HCT116 (cell line): ENCODE measurements around the gene MAPK8IP3. TPM values are rescaled to one million over a fixed set of nuclear protein-coding genes. Genes with fewer than 3 reads are reported as not detected.

Experiments
- ATAC-seq: fragments of 200-7000 bp; cut with Tn5 transposase; 2 replicates; pipeline ENCODE4 v1.9.1; 2020; ENCODE audit warnings: mild to moderate bottlenecking, moderate library complexity
- BruUV-seq: library from RNA; stranded (reverse); fragments of 400-500 nt; replicated peaks from 2 replicates; lab custom pipeline; 2021; lab: Mats Ljungman, UMichigan
- CTCF ChIA-PET: fragments of 300-600 bp; sonication (Branson Sonifier 250); formaldehyde crosslinking; loops from one replicate; lab custom pipeline; 2021; ENCODE audit warnings: antibody characterized with exemption; lab: Charles Lee
- POLR2A ChIA-PET: fragments of 300-600, 350-600 bp; sonication (Branson Sonifier 250); formaldehyde crosslinking; loops from one replicate; lab custom pipeline; 2021; ENCODE audit warnings: antibody characterized with exemption; lab: Charles Lee
- RAD21 ChIA-PET, 2 experiments: fragments of 300-600 bp; sonication (Branson Sonifier 250); formaldehyde crosslinking; loops; one replicate each; lab custom pipeline; 2023; ENCODE audit warnings: low total read pairs in 2 of 2; ENCODE audit not compliant: uncharacterized antibody in 2 of 2, unreplicated experiment in 2 of 2, low non-redundant PET in 1 of 2; lab: Charles Lee
- DNase-seq: peaks from one replicate; pipeline ENCODE4 v3.0.0-alpha.2; 2010; ENCODE audit warnings: low read depth, low spot score
- H2AFZ ChIP-seq: fragments of 200-600 bp; shearing (Covaris generic), sonication (generic); 2 replicates; pipeline ENCODE4 v1.6.1; 2017; ENCODE audit warnings: low read depth, mixed run types, mixed read lengths, antibody characterized with exemption, low read length; ENCODE audit not compliant: poor library complexity, severe bottlenecking
- H3K27ac ChIP-seq: 2 replicates; pipeline ENCODE4 v1.5.1; 2012; ENCODE audit warnings: low read depth, low read length
- H3K27me3 ChIP-seq: fragments of 200-600 bp; sonication (generic); 2 replicates; pipeline ENCODE4 v1.6.1; 2016; ENCODE audit warnings: mixed run types, low read length, mixed read lengths; ENCODE audit not compliant: insufficient read depth
- H3K36me3 ChIP-seq, 2 experiments: fragments of 200-500 bp in 1 of 2; fragments of 200-600 bp in 1 of 2; sonication (Bioruptor generic) in 1 of 2; sonication (generic) in 1 of 2; 2 replicates each; pipeline versions ENCODE4 v1.5.1 to v1.6.1; 2014 to 2016; ENCODE audit warnings: low read length in 2 of 2, inconsistent platforms in 1 of 2, mixed read lengths in 1 of 2, mixed run types in 1 of 2; ENCODE audit not compliant: insufficient read depth in 2 of 2, control insufficient read depth in 1 of 2
- H3K4me1 ChIP-seq, 2 experiments: fragments of 200-600 bp in 1 of 2; sonication (generic) in 1 of 2; 2 replicates each; pipeline versions ENCODE4 v1.5.1 to v1.6.1; 2012 to 2017; ENCODE audit warnings: low read length in 2 of 2, inconsistent platforms in 1 of 2, mild to moderate bottlenecking in 1 of 2, mixed read lengths in 1 of 2, mixed run types in 1 of 2, moderate library complexity in 1 of 2; ENCODE audit not compliant: insufficient read depth in 2 of 2, control insufficient read depth in 1 of 2
- H3K4me2 ChIP-seq: fragments of 200-600 bp; sonication (generic); 2 replicates; pipeline ENCODE4 v1.6.1; 2017; ENCODE audit warnings: mixed run types, low read length, mixed read lengths
- H3K4me3 ChIP-seq, 2 experiments: fragments of 200-600 bp in 1 of 2; sonication (generic) in 1 of 2; replicated peaks in 1 of 2; 2 replicates each; pipeline ENCODE4 v1.5.1; 2011 to 2016; ENCODE audit warnings: low read length in 2 of 2, control low read depth in 1 of 2, low read depth in 1 of 2, mild to moderate bottlenecking in 1 of 2, mixed read lengths in 1 of 2, mixed run types in 1 of 2
- H3K79me2 ChIP-seq: fragments of 200-600 bp; sonication (generic); 2 replicates; pipeline ENCODE4 v1.6.1; 2017; ENCODE audit warnings: mild to moderate bottlenecking, mixed run types, low read length, moderate library complexity, mixed read lengths; ENCODE audit not compliant: insufficient read depth
- H3K9ac ChIP-seq: fragments of 200-600 bp; sonication (generic); 2 replicates; pipeline ENCODE4 v1.6.1; 2016; ENCODE audit warnings: low read length, mixed read lengths
- H3K9me2 ChIP-seq: fragments of 200-600 bp; sonication (generic), shearing (Covaris generic); 2 replicates; pipeline ENCODE4 v1.6.1; 2017; ENCODE audit warnings: mixed run types, mild to moderate bottlenecking, moderate library complexity; ENCODE audit not compliant: insufficient read depth
- H3K9me3 ChIP-seq, 2 experiments: fragments of 200-500 bp in 1 of 2; fragments of 200-600 bp in 1 of 2; sonication (Bioruptor generic) in 1 of 2; sonication (generic) in 1 of 2; 2 replicates each; pipeline ENCODE4 v1.6.1; 2014 to 2017; ENCODE audit warnings: low read length in 2 of 2, mixed read lengths in 2 of 2, inconsistent platforms in 1 of 2, low read depth in 1 of 2, mild to moderate bottlenecking in 1 of 2, mixed run types in 1 of 2, moderate library complexity in 1 of 2; ENCODE audit not compliant: control insufficient read depth in 1 of 2, insufficient read depth in 1 of 2
- H4K20me1 ChIP-seq: fragments of 200-600 bp; sonication (generic), shearing (Covaris generic); 2 replicates; pipeline ENCODE4 v1.6.1; 2017; ENCODE audit warnings: mixed run types, mild to moderate bottlenecking, moderate library complexity; ENCODE audit not compliant: insufficient read depth
- CBX3 ChIP-seq: IDR thresholded peaks from 2 replicates; pipeline ENCODE4 v1.6.1; 2012; ENCODE audit warnings: low read depth
- CEBPB ChIP-seq: IDR thresholded peaks from 2 replicates; pipeline ENCODE4 v1.6.1; 2012; ENCODE audit warnings: low read depth
- ELF1 ChIP-seq: IDR thresholded peaks from 2 replicates; pipeline ENCODE4 v1.6.1; 2012; ENCODE audit warnings: low read depth, borderline replicate concordance
- EZH2 ChIP-seq: fragments of 200-600 bp; sonication (generic); IDR thresholded peaks from 2 replicates; pipeline ENCODE4 v1.6.1; 2017; ENCODE audit warnings: antibody characterized with exemption, mixed run types
- EZH2phosphoT487 ChIP-seq: fragments of 200-600 bp; IDR thresholded peaks from 2 replicates; pipeline ENCODE4 v1.6.1; 2018; ENCODE audit warnings: antibody characterized with exemption, borderline replicate concordance
- FOSL1 ChIP-seq: IDR thresholded peaks from 2 replicates; pipeline ENCODE4 v1.6.1; 2012; ENCODE audit warnings: low read depth
- JUND ChIP-seq: IDR thresholded peaks from 2 replicates; pipeline ENCODE4 v1.6.1; 2012
- POLR2AphosphoS5 ChIP-seq: IDR thresholded peaks from 2 replicates; pipeline ENCODE4 v1.6.1; 2011; ENCODE audit warnings: mild to moderate bottlenecking, low read depth, low read length, moderate library complexity
- RAD21 ChIP-seq: IDR thresholded peaks from 2 replicates; pipeline ENCODE4 v1.6.1; 2012; ENCODE audit warnings: low read depth, mild to moderate bottlenecking
- SIN3A ChIP-seq: IDR thresholded peaks from 2 replicates; pipeline ENCODE4 v1.6.1; 2012; ENCODE audit warnings: low read depth
- SP1 ChIP-seq: IDR thresholded peaks from 2 replicates; pipeline ENCODE4 v1.6.1; 2012; ENCODE audit warnings: low read depth
- TCF7L2 ChIP-seq: IDR thresholded peaks from 2 replicates; pipeline ENCODE4 v1.7.0; 2011; ENCODE audit warnings: borderline replicate concordance, inconsistent platforms; ENCODE audit not compliant: insufficient read depth, insufficient read length; ENCODE audit errors: extremely low read depth
- YY1 ChIP-seq: IDR thresholded peaks from 2 replicates; pipeline ENCODE4 v1.6.1; 2011; ENCODE audit warnings: low read length, low read depth, moderate library complexity, mild to moderate bottlenecking; ENCODE audit not compliant: insufficient replicate concordance; ENCODE audit errors: extremely low read depth
- ZFX ChIP-seq: fragments of 450-650 bp; IDR thresholded peaks from 2 replicates; pipeline ENCODE4 v1.6.1; 2017
- ZNF274 ChIP-seq: fragments of 200-500 bp; sonication (Bioruptor generic); IDR thresholded peaks from 2 replicates; pipeline ENCODE4 v1.6.1; 2014; ENCODE audit warnings: mild to moderate bottlenecking, low read depth, low read length, inconsistent platforms
- intact Hi-C: fragments of 100-400 bp; cut with micrococcal nuclease; formaldehyde crosslinking; loops from 2 replicates; pipeline ENCODE4 v1.10.0; 2022
- total RNA-seq: library from RNA; stranded (reverse); gene quantifications from one replicate; pipeline ENCODE4 v1.2.1, GENCODE V29; 2021; ENCODE audit not compliant: unreplicated experiment
- TF ChIP-seq, protein P1 (sequence below): IDR thresholded peaks from 2 replicates; pipeline ENCODE4 v1.6.1; 2012
- TF ChIP-seq, protein P2 (sequence below), 3 experiments: fragments of 200-600 bp in 1 of 3; sonication (generic) in 1 of 3; IDR thresholded peaks in 2 of 3; conservative IDR thresholded peaks in 1 of 3; 2 replicates each; pipeline ENCODE4 v1.5.1; 2012 to 2017; ENCODE audit warnings: low read depth in 2 of 3, low read length in 2 of 3, antibody characterized with exemption in 1 of 3, borderline replicate concordance in 1 of 3, control low read depth in 1 of 3, mild to moderate bottlenecking in 1 of 3, mixed read lengths in 1 of 3, mixed run types in 1 of 3, moderate library complexity in 1 of 3; ENCODE audit not compliant: insufficient read depth in 1 of 3
- TF ChIP-seq, protein P3 (sequence below): IDR thresholded peaks from 2 replicates; pipeline ENCODE4 v1.6.1; 2012; ENCODE audit warnings: low read depth
- TF ChIP-seq, protein P4 (sequence below): IDR thresholded peaks from 2 replicates; pipeline ENCODE4 v1.6.1; 2012

The MAPK8IP3 gene
- total RNA-seq, 1 experiment from 2014 or later: 75.3 TPM

DNA sequence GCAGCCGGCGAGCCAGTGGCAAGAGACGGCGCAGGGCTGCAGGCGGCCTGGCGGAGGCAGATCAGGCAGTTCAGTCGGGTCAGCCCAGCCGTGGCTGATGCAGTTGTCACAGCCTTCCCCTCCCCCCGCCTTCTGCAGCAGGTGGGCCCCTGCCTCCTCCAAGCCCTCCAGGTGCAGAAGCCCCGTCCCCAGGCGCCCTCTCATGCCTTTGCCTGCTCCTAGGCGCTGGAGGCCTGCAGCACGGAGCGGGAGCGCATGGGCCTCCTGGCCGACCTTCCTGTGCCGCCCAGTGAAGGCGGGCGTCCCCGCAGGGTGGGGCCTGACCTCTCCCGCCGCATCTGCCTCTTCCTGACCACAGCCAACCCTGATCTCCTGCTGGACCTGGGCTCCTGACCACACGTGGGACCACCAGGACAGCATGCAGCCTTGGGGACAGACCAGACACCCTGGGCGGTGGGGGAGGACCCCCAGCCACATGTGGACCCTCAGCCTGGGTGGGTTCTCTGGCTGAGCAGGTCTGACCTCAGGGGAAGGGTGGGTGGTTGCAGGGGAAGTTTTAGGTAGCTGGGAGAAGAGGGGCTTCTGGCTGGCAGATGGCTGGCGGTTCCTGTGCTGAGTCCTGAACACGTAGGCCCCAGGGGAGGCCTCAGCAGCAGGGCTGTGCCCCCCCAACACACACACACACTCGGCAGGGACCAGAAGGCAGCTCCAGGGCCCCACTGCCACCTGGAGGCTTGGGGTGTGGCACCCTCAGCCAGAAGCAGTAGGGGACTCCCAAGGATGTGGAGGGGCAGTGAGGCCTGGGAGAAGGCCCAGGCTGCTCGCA is 70.1 kb downstream of the MAPK8IP3 start:
- H3K9ac ChIP-seq: no peak overlapping the region
- RAD21 ChIA-PET: no interaction called here
- intact Hi-C loops: no loop called here
- H3K4me2 ChIP-seq: no peak overlapping the region
- H4K20me1 ChIP-seq: no peaks in the 10 kb centered on the region
- ATAC-seq: no peak
- peaks cover 0 to 8% of the 10 kb centered on the region in 2 experiments; a peak in 3 of 4 replicates for H3K36me3 ChIP-seq
- no peak overlapping the region for H2AFZ ChIP-seq
- H3K9me3 ChIP-seq: no peaks in the 10 kb centered on the region
- DNase-seq: no peak
- peaks cover 41% of the 10 kb centered on the region for H3K79me2 ChIP-seq
- H3K9me2 ChIP-seq: no peaks in the 10 kb centered on the region
- no TSS peak for BruUV-seq
- CTCF ChIA-PET: no interaction called here
- no peak overlapping the region for H3K4me3 ChIP-seq
- POLR2A ChIA-PET: no interaction called here
- no peak overlapping the region for H3K27ac ChIP-seq
- H3K4me1 ChIP-seq: peaks cover 6 to 21% of the 10 kb centered on the region in 2 experiments
- H3K27me3 ChIP-seq: no peaks in the 10 kb centered on the region
- no peak for TF ChIP-seq RAD21
- TF ChIP-seq CBX3: no peak
- TF ChIP-seq, protein P1, sequence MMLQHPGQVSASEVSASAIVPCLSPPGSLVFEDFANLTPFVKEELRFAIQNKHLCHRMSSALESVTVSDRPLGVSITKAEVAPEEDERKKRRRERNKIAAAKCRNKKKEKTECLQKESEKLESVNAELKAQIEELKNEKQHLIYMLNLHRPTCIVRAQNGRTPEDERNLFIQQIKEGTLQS: no peak
- TF ChIP-seq CEBPB: no peak
- no peak for TF ChIP-seq EZH2phosphoT487
- TF ChIP-seq ELF1: no peak
- TF ChIP-seq, protein P2, sequence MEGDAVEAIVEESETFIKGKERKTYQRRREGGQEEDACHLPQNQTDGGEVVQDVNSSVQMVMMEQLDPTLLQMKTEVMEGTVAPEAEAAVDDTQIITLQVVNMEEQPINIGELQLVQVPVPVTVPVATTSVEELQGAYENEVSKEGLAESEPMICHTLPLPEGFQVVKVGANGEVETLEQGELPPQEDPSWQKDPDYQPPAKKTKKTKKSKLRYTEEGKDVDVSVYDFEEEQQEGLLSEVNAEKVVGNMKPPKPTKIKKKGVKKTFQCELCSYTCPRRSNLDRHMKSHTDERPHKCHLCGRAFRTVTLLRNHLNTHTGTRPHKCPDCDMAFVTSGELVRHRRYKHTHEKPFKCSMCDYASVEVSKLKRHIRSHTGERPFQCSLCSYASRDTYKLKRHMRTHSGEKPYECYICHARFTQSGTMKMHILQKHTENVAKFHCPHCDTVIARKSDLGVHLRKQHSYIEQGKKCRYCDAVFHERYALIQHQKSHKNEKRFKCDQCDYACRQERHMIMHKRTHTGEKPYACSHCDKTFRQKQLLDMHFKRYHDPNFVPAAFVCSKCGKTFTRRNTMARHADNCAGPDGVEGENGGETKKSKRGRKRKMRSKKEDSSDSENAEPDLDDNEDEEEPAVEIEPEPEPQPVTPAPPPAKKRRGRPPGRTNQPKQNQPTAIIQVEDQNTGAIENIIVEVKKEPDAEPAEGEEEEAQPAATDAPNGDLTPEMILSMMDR (IDR thresholded peaks at IDR 0.05 in 2 of 3, conservative IDR thresholded peaks at IDR 0.05 in 1 of 3; ENCODE audit: borderline replicate concordance in 1 of 3, insufficient read depth in 1 of 3, low read depth in 2 of 3, low read length in 2 of 3): no peak
- TF ChIP-seq ZFX: no peak
- no peak for TF ChIP-seq SIN3A
- TF ChIP-seq POLR2AphosphoS5: no peak
- TF ChIP-seq TCF7L2: no peak
- TF ChIP-seq FOSL1: no peak
- no peak for TF ChIP-seq SP1
- no peak for TF ChIP-seq JUND
- TF ChIP-seq, protein P3, sequence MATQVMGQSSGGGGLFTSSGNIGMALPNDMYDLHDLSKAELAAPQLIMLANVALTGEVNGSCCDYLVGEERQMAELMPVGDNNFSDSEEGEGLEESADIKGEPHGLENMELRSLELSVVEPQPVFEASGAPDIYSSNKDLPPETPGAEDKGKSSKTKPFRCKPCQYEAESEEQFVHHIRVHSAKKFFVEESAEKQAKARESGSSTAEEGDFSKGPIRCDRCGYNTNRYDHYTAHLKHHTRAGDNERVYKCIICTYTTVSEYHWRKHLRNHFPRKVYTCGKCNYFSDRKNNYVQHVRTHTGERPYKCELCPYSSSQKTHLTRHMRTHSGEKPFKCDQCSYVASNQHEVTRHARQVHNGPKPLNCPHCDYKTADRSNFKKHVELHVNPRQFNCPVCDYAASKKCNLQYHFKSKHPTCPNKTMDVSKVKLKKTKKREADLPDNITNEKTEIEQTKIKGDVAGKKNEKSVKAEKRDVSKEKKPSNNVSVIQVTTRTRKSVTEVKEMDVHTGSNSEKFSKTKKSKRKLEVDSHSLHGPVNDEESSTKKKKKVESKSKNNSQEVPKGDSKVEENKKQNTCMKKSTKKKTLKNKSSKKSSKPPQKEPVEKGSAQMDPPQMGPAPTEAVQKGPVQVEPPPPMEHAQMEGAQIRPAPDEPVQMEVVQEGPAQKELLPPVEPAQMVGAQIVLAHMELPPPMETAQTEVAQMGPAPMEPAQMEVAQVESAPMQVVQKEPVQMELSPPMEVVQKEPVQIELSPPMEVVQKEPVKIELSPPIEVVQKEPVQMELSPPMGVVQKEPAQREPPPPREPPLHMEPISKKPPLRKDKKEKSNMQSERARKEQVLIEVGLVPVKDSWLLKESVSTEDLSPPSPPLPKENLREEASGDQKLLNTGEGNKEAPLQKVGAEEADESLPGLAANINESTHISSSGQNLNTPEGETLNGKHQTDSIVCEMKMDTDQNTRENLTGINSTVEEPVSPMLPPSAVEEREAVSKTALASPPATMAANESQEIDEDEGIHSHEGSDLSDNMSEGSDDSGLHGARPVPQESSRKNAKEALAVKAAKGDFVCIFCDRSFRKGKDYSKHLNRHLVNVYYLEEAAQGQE: no peak
- no peak for TF ChIP-seq EZH2
- no peak for TF ChIP-seq YY1
- TF ChIP-seq, protein P4, sequence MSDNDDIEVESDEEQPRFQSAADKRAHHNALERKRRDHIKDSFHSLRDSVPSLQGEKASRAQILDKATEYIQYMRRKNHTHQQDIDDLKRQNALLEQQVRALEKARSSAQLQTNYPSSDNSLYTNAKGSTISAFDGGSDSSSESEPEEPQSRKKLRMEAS: no peak
- no peak for TF ChIP-seq ZNF274
